Measurements from ENCODE around the gene PRKG1. TPM values are rescaled to one million over a fixed set of nuclear protein-coding genes. Genes with fewer than 3 reads are reported as not detected.

PRKG1 gene
- total and polyA plus RNA-seq, 2 of the 4 experiments (the other 2 are of a cell fraction) = 3.5 to 18.3 TPM

DNA sequence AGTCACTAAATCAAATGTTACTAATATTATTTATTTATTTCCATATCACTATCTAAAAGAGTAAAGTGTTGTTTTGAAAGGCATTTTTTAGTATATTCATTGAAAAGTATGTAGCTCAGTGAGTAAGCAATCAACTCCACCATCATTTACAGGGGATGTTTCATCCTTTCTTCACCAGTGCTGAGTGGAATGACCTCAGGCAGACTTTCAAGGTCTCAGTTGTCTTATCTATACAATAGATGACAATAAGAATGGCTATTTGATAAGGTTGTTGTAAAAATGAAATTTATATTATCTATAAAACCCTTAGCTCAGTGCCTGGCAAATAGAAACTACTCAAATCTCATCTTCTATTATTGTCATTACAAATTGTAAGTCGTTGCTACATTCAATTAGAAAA lies 829.4 kb downstream of the PRKG1 start:
- Histone ChIP-seq H3K36me3 (ENCODE audit: control insufficient read depth, insufficient read depth, low read length) (no peaks in the 10 kb centered on the region), H3K23ac (ENCODE audit: low read depth, low read length) (no peak overlapping the region), H2BK120ac (ENCODE audit: low read depth, low read length) (no peak overlapping the region), H3K56ac (ENCODE audit: extremely low read depth, insufficient read depth, low read length) (no peak overlapping the region), H2AK5ac (ENCODE audit: low read depth, low read length) (no peak overlapping the region), H3K18ac (ENCODE audit: low read depth, low read length) (no peak overlapping the region), H3K27me3 (ENCODE audit: control insufficient read depth, insufficient read depth, low read length) (no peaks in the 10 kb centered on the region), H2BK20ac (ENCODE audit: low read depth, low read length) (no peak overlapping the region), H2AFZ (replicated peaks; ENCODE audit: low read length, poor library complexity) (no peak overlapping the region), H4K20me1 (ENCODE audit: insufficient read depth, low read length) (no peaks in the 10 kb centered on the region), H2AK9ac (replicated peaks; ENCODE audit: low read depth, low read length, poor library complexity) (no peak overlapping the region), H3K4me3 (ENCODE audit: insufficient read depth, low read depth, low read length) (no peak overlapping the region), H3K14ac (replicated peaks; ENCODE audit: low read depth, low read length) (no peak overlapping the region), H3K79me1 (ENCODE audit: low read depth in 1 of 2, low read length in 2 of 2) (no peaks in the 10 kb centered on the region), H3K4ac (ENCODE audit: low read depth, low read length) (no peak overlapping the region), H4K8ac (ENCODE audit: low read depth in 2 of 2, low read length in 2 of 2) (no peak overlapping the region), H3K27ac (ENCODE audit: insufficient read depth, low read length) (no peak overlapping the region), H2BK5ac (ENCODE audit: low read depth, low read length, poor library complexity, severe bottlenecking) (no peak overlapping the region), H3K9me3 (ENCODE audit: control insufficient read depth, insufficient read depth, low read length) (no peaks in the 10 kb centered on the region), H2BK15ac (ENCODE audit: low read depth, low read length) (no peak overlapping the region), H4K5ac (ENCODE audit: low read depth, low read length) (no peak overlapping the region), H3K4me1 (ENCODE audit: control insufficient read depth, insufficient read depth, low read length) (no peaks in the 10 kb centered on the region), H4K91ac (ENCODE audit: insufficient read depth, low read depth, low read length) (no peak overlapping the region), H3K9me1 (ENCODE audit: insufficient read depth, low read length) (no peaks in the 10 kb centered on the region), H3K9ac (ENCODE audit: low read depth, low read length) (no peak overlapping the region), H3K4me2 (ENCODE audit: low read depth, low read length) (no peak overlapping the region)
- TF ChIP-seq, protein P1, sequence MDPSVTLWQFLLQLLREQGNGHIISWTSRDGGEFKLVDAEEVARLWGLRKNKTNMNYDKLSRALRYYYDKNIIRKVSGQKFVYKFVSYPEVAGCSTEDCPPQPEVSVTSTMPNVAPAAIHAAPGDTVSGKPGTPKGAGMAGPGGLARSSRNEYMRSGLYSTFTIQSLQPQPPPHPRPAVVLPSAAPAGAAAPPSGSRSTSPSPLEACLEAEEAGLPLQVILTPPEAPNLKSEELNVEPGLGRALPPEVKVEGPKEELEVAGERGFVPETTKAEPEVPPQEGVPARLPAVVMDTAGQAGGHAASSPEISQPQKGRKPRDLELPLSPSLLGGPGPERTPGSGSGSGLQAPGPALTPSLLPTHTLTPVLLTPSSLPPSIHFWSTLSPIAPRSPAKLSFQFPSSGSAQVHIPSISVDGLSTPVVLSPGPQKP (IDR thresholded peaks at IDR 0.05; ENCODE audit: borderline replicate concordance, low read depth, low read length) = no peak
- no peak for TF ChIP-seq NFE2L2 (IDR thresholded peaks at IDR 0.05; ENCODE audit: low read depth, low read length)
- no peak for TF ChIP-seq CEBPB (IDR thresholded peaks at IDR 0.05; ENCODE audit: low read depth, low read length)
- no peak for TF ChIP-seq CHD1 (IDR thresholded peaks at IDR 0.05; ENCODE audit: low read depth, low read length)
- TF ChIP-seq BHLHE40 (IDR thresholded peaks at IDR 0.05; ENCODE audit: low read depth, low read length) = no peak
- TF ChIP-seq SMC3 (IDR thresholded peaks at IDR 0.05; ENCODE audit: low read depth, low read length) = no peak
- TF ChIP-seq MAZ (IDR thresholded peaks at IDR 0.05; ENCODE audit: borderline replicate concordance, low read depth, low read length) = no peak
- TF ChIP-seq MAFK (IDR thresholded peaks at IDR 0.05; ENCODE audit: low read depth, low read length) = no peak
- TF ChIP-seq MXI1 (IDR thresholded peaks at IDR 0.05; ENCODE audit: borderline replicate concordance, low read depth, low read length) = no peak
- no peak for TF ChIP-seq RCOR1 (IDR thresholded peaks at IDR 0.05; ENCODE audit: insufficient replicate concordance, low read length)
- TF ChIP-seq, protein P2, sequence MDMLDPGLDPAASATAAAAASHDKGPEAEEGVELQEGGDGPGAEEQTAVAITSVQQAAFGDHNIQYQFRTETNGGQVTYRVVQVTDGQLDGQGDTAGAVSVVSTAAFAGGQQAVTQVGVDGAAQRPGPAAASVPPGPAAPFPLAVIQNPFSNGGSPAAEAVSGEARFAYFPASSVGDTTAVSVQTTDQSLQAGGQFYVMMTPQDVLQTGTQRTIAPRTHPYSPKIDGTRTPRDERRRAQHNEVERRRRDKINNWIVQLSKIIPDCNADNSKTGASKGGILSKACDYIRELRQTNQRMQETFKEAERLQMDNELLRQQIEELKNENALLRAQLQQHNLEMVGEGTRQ (IDR thresholded peaks at IDR 0.05; ENCODE audit: low read depth, low read length) = no peak
- TF ChIP-seq RFX5 (IDR thresholded peaks at IDR 0.05; ENCODE audit: low read depth, low read length) = no peak
- no peak for TF ChIP-seq FOS (IDR thresholded peaks at IDR 0.05; ENCODE audit: low read depth, low read length)
- TF ChIP-seq, protein P3, sequence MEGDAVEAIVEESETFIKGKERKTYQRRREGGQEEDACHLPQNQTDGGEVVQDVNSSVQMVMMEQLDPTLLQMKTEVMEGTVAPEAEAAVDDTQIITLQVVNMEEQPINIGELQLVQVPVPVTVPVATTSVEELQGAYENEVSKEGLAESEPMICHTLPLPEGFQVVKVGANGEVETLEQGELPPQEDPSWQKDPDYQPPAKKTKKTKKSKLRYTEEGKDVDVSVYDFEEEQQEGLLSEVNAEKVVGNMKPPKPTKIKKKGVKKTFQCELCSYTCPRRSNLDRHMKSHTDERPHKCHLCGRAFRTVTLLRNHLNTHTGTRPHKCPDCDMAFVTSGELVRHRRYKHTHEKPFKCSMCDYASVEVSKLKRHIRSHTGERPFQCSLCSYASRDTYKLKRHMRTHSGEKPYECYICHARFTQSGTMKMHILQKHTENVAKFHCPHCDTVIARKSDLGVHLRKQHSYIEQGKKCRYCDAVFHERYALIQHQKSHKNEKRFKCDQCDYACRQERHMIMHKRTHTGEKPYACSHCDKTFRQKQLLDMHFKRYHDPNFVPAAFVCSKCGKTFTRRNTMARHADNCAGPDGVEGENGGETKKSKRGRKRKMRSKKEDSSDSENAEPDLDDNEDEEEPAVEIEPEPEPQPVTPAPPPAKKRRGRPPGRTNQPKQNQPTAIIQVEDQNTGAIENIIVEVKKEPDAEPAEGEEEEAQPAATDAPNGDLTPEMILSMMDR (conservative IDR thresholded peaks at IDR 0.05; ENCODE audit: low read depth, low read length) = no peak
- TF ChIP-seq RAD21 (IDR thresholded peaks at IDR 0.05; ENCODE audit: low read length) = no peak
- ChIA-PET CTCF (no interaction called here), POLR2A (ENCODE audit: unreplicated experiment) (no interaction called here)
- intact Hi-C loops (cut with micrococcal nuclease) (no loop called here), dilution Hi-C loops (cut with HindIII; ENCODE audit: low sequenced_read_pairs, unreplicated experiment) (no loop called here), in situ Hi-C loops (cut with MboI; ENCODE audit: low sequenced_read_pairs) (no loop called here)
- no peak for ATAC-seq (ENCODE audit: low read depth)
- no CpG with 5 or more reads among the region's 1 CpG for WGBS, 2 experiments (ENCODE audit: extremely low coverage in 2 of 2, insufficient read length in 1 of 2)
- DNase-seq = no peak
- BruUV-seq (replicated peaks) = no TSS peak
